Gastroesophageal sphincter (tissue), 4 donors: Measurements from ENCODE around the gene CENPN. TPM values are rescaled to one million over a fixed set of nuclear protein-coding genes. Genes with fewer than 3 reads are reported as not detected.

ENCODE experiments used
- ATAC-seq: fragments of 150-250 bp; one replicate; pipeline ENCODE4 v1.9.1; 2016; ENCODE audit warnings: mild to moderate bottlenecking, moderate library complexity
- H3K27ac ChIP-seq, 4 donors: fragments of 200-600 bp; sonication (generic) in 3 of 4; 1 replicate in 3 of 4; 2 replicates in 1 of 4; pipeline ENCODE4 v1.5.1; 2016 to 2019
- H3K27me3 ChIP-seq: fragments of 200-600 bp; sonication (generic); one replicate; pipeline ENCODE4 v1.5.1; 2019
- H3K36me3 ChIP-seq, 2 donors: fragments of 200-600 bp; sonication (generic); one replicate each; pipeline ENCODE4 v1.5.1; 2019; ENCODE audit warnings: control low read depth in 1 of 2
- H3K4me1 ChIP-seq, 3 donors: fragments of 200-600 bp; sonication (generic); 1 replicate in 2 of 3; 2 replicates in 1 of 3; pipeline ENCODE4 v1.5.1; 2016 to 2019; ENCODE audit warnings: control low read depth in 2 of 3
- H3K4me3 ChIP-seq, 2 donors: fragments of 200-600 bp; sonication (generic); one replicate each; pipeline ENCODE4 v1.5.1; 2019; ENCODE audit warnings: mild to moderate bottlenecking in 1 of 2, moderate library complexity in 1 of 2
- H3K9me3 ChIP-seq, 3 donors: fragments of 200-600 bp; sonication (generic); one replicate each; pipeline ENCODE4 v1.5.1; 2017 to 2019; ENCODE audit warnings: control low read depth in 2 of 3
- CTCF ChIP-seq, 4 experiments: fragments of 200-600 bp in 2 of 4; fragments of 450-650 bp in 2 of 4; sonication (generic) in 1 of 4; IDR thresholded peaks; one replicate each; pipeline ENCODE4 v1.5.1; 2017 to 2019; ENCODE audit warnings: antibody characterized with exemption in 4 of 4, mild to moderate bottlenecking in 2 of 4, moderate library complexity in 2 of 4
- EP300 ChIP-seq: sonication (generic); formaldehyde crosslinking; IDR thresholded peaks from one replicate; pipeline ENCODE4 v1.6.1; 2017; ENCODE audit warnings: antibody characterized with exemption, mild to moderate bottlenecking
- POLR2A ChIP-seq, 2 donors: fragments of 450-650 bp; IDR thresholded peaks; one replicate each; pipeline ENCODE4 v1.6.1; 2017; ENCODE audit warnings: antibody characterized with exemption in 2 of 2, mild to moderate bottlenecking in 2 of 2, moderate library complexity in 1 of 2
- POLR2AphosphoS5 ChIP-seq: sonication (generic); formaldehyde crosslinking; IDR thresholded peaks from one replicate; pipeline ENCODE4 v1.6.1; 2017; ENCODE audit warnings: antibody characterized with exemption
- WGBS, 2 donors: methylation state at CpG; one replicate each; pipeline ENCODE4 v1.1.5; 2018; ENCODE audit warnings: low coverage in 1 of 2; 5-methylcytosine and 5-hydroxymethylcytosine counted together
- total RNA-seq, 4 donors: library from RNA; depleted of rRNA; stranded (reverse); fragments of >200 nt; gene quantifications; one replicate each; pipeline ENCODE4 v1.1.0, GENCODE V29; 2016

Gene CENPN
- total RNA-seq, 4 donors from 2014 or later: 4.3 to 8.4 (median 6.5) TPM

- no peaks in the 10 kb centered on the region for H3K9me3 ChIP-seq
- no peak overlapping the region for H3K4me3 ChIP-seq
- 87 to 88% methylated on average over 3 to 4 of the region's 4 CpGs for WGBS, 2 donors
- no peak for TF ChIP-seq EP300
- no peak for TF ChIP-seq POLR2AphosphoS5
- no peak for TF ChIP-seq CTCF (IDR thresholded peaks at IDR 0.05)
- TF ChIP-seq POLR2A (IDR thresholded peaks at IDR 0.05): no peak
- no peaks in the 10 kb centered on the region for H3K27me3 ChIP-seq
- H3K36me3 ChIP-seq: peaks cover 9 to 65% of the 10 kb centered on the region in 2 donors
- H3K4me1 ChIP-seq: peaks cover 0 to 38% (median 12%) of the 10 kb centered on the region in 3 donors
- ATAC-seq: no peak
- no peak overlapping the region for H3K27ac ChIP-seq
These were observed 34.7 kb downstream of the CENPN start for GRCh38 chr16:81041696-81042095.

- H3K36me3 ChIP-seq: peaks cover 9 to 65% of the 10 kb centered on the region in 2 donors
- 85 to 100% methylated on average over 1 to 2 of the region's 2 CpGs for WGBS, 2 donors
- H3K27me3 ChIP-seq: no peaks in the 10 kb centered on the region
- no peak overlapping the region for H3K4me3 ChIP-seq
- peaks cover 0 to 27% (median under 1%) of the 10 kb centered on the region in 3 donors for H3K4me1 ChIP-seq
- no peaks in the 10 kb centered on the region for H3K9me3 ChIP-seq
- no peak overlapping the region for H3K27ac ChIP-seq
- no peak for TF ChIP-seq EP300
- TF ChIP-seq POLR2A (IDR thresholded peaks at IDR 0.05): no peak
- TF ChIP-seq CTCF (IDR thresholded peaks at IDR 0.05): no peak
- no peak for TF ChIP-seq POLR2AphosphoS5
- ATAC-seq: no peak
These were observed 35.8 kb downstream of the CENPN start for GRCh38 chr16:81042821-81043220.

GRCh38 chr16:81053761-81054160 lies 46.7 kb downstream of the CENPN start:
- Histone ChIP-seq H3K4me3 (no peak overlapping the region), H3K27me3 (no peaks in the 10 kb centered on the region), H3K9me3 (peaks cover 0 to 4% (median 0%) of the 10 kb centered on the region in 3 donors), H3K4me1 (no peaks in the 10 kb centered on the region), H3K36me3 (no peaks in the 10 kb centered on the region), H3K27ac (no peak overlapping the region)
- WGBS, 2 donors: 80 to 84% methylated on average over 9 to 11 of the region's 11 CpGs
- ATAC-seq: no peak
- TF ChIP-seq POLR2AphosphoS5: no peak
- no peak for TF ChIP-seq EP300
- TF ChIP-seq POLR2A (IDR thresholded peaks at IDR 0.05): no peak
- TF ChIP-seq CTCF (IDR thresholded peaks at IDR 0.05): no peak

GRCh38 chr16:81060576-81061306 lies 53.7 kb downstream of the CENPN start:
- no peaks in the 10 kb centered on the region for H3K4me1 ChIP-seq
- no peak for ATAC-seq
- no peak for TF ChIP-seq POLR2AphosphoS5
- TF ChIP-seq CTCF (IDR thresholded peaks at IDR 0.05): no peak
- TF ChIP-seq EP300: no peak
- TF ChIP-seq POLR2A (IDR thresholded peaks at IDR 0.05): no peak
- no peaks in the 10 kb centered on the region for H3K9me3 ChIP-seq
- WGBS, 2 donors: 86% methylated on average over 9 of the region's 14 CpGs
- H3K4me3 ChIP-seq: no peak overlapping the region
- peaks cover 0 to 7% of the 10 kb centered on the region in 2 donors for H3K36me3 ChIP-seq
- H3K27me3 ChIP-seq: no peaks in the 10 kb centered on the region
- H3K27ac ChIP-seq: no peak overlapping the region

- H3K36me3 ChIP-seq: peaks cover 0 to 7% of the 10 kb centered on the region in 2 donors
- ATAC-seq: no peak
- no peaks in the 10 kb centered on the region for H3K9me3 ChIP-seq
- H3K4me3 ChIP-seq: no peak overlapping the region
- no peaks in the 10 kb centered on the region for H3K27me3 ChIP-seq
- TF ChIP-seq CTCF (IDR thresholded peaks at IDR 0.05) (no peak), POLR2A (IDR thresholded peaks at IDR 0.05) (no peak), EP300 (no peak), POLR2AphosphoS5 (no peak)
- WGBS, 2 donors: 78 to 86% methylated on average over 1 to 10 of the region's 10 CpGs
- no peaks in the 10 kb centered on the region for H3K4me1 ChIP-seq
- no peak overlapping the region for H3K27ac ChIP-seq
These were observed 54.3 kb downstream of the CENPN start for GRCh38 chr16:81061307-81061640.
